ENCODE measurements around the gene TNFAIP2.

TNFAIP2 gene

DNA sequence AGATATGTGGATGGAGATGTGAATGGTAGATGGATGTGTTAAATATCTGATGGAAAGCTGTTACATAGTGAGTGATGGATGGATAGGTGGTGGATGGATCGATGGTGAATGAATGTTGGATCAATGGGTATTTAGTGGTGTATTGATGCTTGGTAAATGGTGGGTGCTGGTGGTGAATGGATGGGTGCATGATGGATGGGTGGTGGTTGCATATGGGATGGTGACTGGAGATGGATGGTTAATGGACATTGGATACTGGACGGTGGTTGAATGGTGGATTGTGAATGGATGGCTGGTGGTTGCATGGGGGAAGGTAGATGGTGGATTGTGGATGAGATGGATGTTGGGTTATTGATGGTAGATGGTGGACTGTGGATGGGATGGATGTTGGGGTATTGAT is 41.3 kb upstream of the TNFAIP2 start:
- no peak for DNase-seq (ENCODE audit: low read depth)
- H3K4me3 ChIP-seq (ENCODE audit: low read depth, low read length): no peak overlapping the region
- TF ChIP-seq, protein P1, sequence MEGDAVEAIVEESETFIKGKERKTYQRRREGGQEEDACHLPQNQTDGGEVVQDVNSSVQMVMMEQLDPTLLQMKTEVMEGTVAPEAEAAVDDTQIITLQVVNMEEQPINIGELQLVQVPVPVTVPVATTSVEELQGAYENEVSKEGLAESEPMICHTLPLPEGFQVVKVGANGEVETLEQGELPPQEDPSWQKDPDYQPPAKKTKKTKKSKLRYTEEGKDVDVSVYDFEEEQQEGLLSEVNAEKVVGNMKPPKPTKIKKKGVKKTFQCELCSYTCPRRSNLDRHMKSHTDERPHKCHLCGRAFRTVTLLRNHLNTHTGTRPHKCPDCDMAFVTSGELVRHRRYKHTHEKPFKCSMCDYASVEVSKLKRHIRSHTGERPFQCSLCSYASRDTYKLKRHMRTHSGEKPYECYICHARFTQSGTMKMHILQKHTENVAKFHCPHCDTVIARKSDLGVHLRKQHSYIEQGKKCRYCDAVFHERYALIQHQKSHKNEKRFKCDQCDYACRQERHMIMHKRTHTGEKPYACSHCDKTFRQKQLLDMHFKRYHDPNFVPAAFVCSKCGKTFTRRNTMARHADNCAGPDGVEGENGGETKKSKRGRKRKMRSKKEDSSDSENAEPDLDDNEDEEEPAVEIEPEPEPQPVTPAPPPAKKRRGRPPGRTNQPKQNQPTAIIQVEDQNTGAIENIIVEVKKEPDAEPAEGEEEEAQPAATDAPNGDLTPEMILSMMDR (IDR thresholded peaks at IDR 0.05; ENCODE audit: control insufficient read depth, extremely low read depth, insufficient read depth): no peak

DNA sequence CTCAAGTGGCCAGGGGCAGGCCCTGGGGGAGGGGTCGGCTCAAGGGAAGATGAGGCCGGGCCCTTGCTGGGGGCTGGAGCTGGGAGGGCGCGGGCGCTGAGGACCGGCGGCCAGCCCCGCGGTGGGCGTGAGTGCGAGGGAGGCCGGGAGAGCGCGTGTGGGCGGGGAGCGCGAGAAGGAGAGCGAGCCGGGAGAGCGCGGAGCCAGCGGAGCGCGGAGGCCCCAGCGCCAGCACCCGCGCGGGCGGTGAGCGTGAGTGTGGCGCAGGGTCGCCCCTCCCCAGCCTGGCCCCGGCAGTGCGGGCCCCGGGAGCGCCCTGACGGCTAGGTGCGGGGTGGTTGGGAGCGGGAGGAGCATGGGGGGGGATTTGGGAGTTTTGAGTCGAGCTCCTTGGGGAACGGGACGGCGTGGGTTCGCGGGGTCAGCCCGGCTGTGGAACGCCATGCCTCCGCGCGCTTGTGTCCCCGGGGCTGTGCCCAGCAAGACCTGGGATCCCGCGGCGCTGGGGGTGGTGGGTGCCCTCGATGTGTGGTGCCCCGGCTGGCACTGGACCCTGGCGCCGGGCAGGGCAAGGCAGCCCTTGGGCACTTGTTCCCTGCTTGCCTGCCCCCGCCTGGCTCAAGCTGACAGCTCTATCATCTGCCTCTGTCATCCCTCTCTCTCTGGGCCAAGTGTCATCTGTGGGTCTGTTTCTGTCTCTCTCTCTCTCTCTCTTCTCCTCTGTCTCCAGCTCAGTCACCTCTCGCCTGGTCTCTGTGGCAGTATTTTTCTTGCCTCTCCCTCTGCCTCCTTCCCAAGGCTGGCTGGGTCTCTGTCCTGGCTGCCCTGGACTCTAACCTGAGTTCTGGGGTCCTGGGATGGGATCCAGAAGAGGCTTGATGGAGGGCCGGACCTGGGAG is 39.0 kb upstream of the TNFAIP2 start, which contains the start of gene LBHD2:
TSS of gene LBHD2 (plus strand) at position 190 of the 899 bp plus-strand sequence. CDS start 1,803 bp downstream, outside the sequence.
- TF ChIP-seq, protein P1 (IDR thresholded peaks at IDR 0.05; ENCODE audit: control insufficient read depth, extremely low read depth, insufficient read depth): no peak

DNA sequence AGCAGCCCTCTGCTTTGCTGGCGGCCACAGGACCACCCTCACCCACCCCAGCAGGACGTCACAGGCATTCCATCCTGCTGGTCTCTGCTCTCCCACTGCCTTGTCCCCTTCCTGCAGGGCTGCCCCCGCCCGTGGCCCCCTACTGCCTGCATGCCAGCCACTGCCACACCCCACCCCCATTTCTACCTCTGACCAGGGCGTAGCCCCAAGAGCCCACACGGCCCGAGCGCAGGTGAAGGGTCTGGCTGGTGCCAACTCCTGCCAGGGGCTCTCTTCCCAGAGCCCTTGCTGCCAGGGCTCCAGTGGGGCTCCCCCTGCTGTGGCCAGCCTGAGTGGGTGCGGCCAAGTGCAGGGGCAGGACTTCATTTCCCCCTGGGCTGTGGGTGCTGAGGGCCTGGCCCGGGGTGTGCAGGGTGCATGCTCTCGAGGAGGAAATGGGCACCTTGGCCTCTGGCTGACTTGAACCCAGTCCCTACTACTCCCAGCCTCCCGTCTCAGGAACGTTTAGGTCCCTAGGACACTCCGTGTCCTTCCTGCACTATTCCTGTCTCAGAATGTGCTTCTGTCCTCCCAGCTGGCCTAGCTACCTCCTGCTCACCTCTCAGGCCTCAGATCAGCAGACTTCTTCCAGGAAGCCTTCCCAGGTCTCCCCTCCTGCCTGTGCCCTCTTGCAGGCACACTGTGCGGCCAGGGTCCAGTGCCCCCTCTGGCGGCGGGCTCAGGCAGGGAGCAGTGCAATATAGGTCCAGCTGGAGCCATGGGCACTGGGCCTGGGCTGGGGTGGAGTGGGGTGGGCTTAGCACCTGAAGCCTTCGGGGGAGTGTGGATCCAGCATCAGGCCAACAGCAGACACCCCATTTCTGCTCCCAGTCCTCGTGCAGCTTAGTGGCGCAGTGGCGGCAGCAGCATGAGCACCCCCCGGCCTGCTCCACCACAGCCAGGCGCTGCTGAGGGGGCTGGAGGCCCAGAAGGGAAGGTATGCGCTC is 37.9 kb upstream of the TNFAIP2 start:
- TF ChIP-seq, protein P1 (IDR thresholded peaks at IDR 0.05; ENCODE audit: control insufficient read depth, extremely low read depth, insufficient read depth): peak; percentile 47
- no peak overlapping the region for H3K4me3 ChIP-seq (ENCODE audit: low read depth, low read length)
- no peak for DNase-seq (ENCODE audit: low read depth)

More for the DNA sequence above, 39.0 kb upstream of the TNFAIP2 start, which contains the start of gene LBHD2:
- no peak for DNase-seq (ENCODE audit: low read depth)
- H3K4me3 ChIP-seq (ENCODE audit: low read depth, low read length): no peak within 1 kb of the TSS

DNA sequence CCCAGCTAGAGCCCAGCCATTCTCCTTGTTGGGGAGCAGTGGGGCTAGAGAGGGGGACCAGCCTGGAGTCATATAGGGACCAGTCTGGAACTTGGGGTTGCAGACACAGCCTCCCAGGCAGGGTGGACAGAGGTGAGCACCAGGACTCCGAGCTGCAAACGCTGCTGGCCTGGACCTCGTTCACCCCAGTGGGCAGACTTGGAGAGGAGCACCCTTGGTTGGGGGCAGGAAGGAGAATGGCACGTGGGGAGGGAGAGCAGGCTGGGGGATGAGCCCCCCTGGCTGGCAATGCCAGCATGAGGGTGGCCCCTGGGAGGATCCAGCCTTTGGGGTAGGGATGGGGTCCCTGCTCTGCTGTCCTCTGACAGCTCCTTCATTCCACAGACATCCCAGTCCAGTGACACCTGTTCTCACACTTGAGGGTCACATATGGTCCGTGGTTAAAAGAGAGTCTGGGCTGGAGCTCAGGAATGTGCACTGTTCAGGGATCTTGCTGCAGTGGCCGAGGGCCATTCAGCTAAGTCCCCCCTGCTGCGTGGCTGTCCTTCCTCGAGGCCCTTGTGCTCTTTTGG is 36.4 kb upstream of the TNFAIP2 start:
- TF ChIP-seq, protein P1 (IDR thresholded peaks at IDR 0.05; ENCODE audit: control insufficient read depth, extremely low read depth, insufficient read depth): no peak
- no peak for DNase-seq (ENCODE audit: low read depth)
- no peak overlapping the region for H3K4me3 ChIP-seq (ENCODE audit: low read depth, low read length)

DNA sequence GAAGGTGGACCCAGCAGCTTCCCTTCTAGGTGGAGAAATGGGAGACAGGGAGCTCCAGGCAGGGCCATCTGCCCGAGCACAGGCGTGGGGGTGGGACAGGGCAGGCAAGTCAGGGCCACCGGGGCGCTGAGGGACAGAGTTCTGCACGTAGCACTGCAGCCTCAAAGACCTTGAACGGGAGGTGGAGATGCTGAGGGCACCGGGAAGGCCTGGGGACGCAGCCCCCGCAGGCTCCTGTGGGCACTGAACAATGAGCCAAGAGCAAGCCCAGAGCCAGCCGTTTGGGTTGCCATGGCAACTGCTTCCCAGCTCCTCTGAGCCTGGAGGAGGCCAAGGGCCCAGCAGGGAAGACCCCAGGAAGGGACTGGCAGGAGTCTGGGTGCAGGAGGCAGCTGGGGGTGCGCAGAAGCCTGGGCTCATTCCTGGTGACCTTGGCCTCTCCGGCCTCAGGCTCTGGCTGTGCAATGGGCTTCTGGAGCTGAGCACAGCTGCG is 35.9 kb upstream of the TNFAIP2 start:
- no peak overlapping the region for H3K4me3 ChIP-seq (ENCODE audit: low read depth, low read length)
- TF ChIP-seq, protein P1 (IDR thresholded peaks at IDR 0.05; ENCODE audit: control insufficient read depth, extremely low read depth, insufficient read depth): no peak
- no peak for DNase-seq (ENCODE audit: low read depth)

DNA sequence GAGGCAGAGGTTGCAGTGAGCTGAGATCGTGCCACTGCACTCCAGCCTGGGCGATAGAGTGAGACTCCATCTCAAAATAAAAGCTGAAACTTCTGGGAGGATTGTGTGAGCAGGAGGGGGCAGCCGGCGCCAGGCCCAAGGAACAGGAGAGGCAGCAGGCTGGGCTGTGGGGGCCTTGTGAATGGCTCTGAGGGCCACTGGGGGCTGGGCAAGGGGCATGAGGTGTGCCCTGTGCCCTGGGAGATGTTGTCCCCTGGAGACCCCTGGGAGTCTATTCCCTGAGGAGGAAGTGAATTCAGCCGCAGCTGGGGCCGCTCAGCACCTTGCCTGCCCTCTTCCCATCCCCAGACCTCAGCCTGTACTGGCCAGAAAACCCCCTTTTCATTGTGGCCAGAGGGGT is 34.3 kb upstream of the TNFAIP2 start:
- TF ChIP-seq, protein P1 (IDR thresholded peaks at IDR 0.05; ENCODE audit: control insufficient read depth, extremely low read depth, insufficient read depth): no peak
- DNase-seq (ENCODE audit: low read depth): no peak
- H3K4me3 ChIP-seq (ENCODE audit: low read depth, low read length): no peak overlapping the region
